HepG2 (cell line): ENCODE results near the gene ACTN1. TPM values are rescaled to one million over a fixed set of nuclear protein-coding genes. Genes with fewer than 3 reads are reported as not detected.

Experiments
- ATAC-seq: fragments of 200-7000 bp; cut with Tn5 transposase; 3 replicates; pipeline ENCODE4 v1.9.1; 2020; ENCODE audit warnings: mild to moderate bottlenecking, moderate library complexity
- BruUV-seq: library from RNA; stranded (reverse); fragments of 400-500 nt; replicated peaks from 2 replicates; lab custom pipeline; 2021; lab: Mats Ljungman, UMichigan
- CTCF ChIA-PET: fragments of 300-600 bp; formaldehyde crosslinking; extraction: SDS; loops from one replicate; lab custom pipeline; 2021; ENCODE audit warnings: low total read pairs, inconsistent platforms, low intra/inter-chr PET ratio; lab: Yijun Ruan, JAX
- POLR2A ChIA-PET: fragments of 350-600 bp; sonication (Branson Sonifier 250); formaldehyde crosslinking; loops from one replicate; lab custom pipeline; 2020; ENCODE audit warnings: antibody characterized with exemption, inconsistent platforms; lab: Yijun Ruan, JAX
- DNase-seq: peaks from one replicate; pipeline ENCODE4 v3.0.0-alpha.2; 2015; ENCODE audit warnings: low spot score
- FAIRE-seq: peaks from 3 replicates; lab custom pipeline; 2011; peaks lifted over from hg19 to GRCh38; lab: Jason Lieb, UNC
- H2AFZ ChIP-seq: one replicate; pipeline ENCODE4 v1.6.1; 2011; ENCODE audit warnings: low read length, inconsistent platforms
- H3K27ac ChIP-seq: fragments of 300-600 bp; 3 replicates; pipeline ENCODE4 v1.8.0; 2011; ENCODE audit warnings: mixed run types, mild to moderate bottlenecking, mixed read lengths, low read length, inconsistent platforms; ENCODE audit not compliant: insufficient read depth; ENCODE audit errors: extremely low read length
- H3K27me3 ChIP-seq, 2 experiments: fragments of 200-600 bp in 1 of 2; 2 replicates in 1 of 2; 3 replicates in 1 of 2; pipeline versions ENCODE4 v1.6.0 to v1.8.0; 2011; ENCODE audit warnings: low read length in 2 of 2, mild to moderate bottlenecking in 2 of 2, moderate library complexity in 2 of 2, inconsistent platforms in 1 of 2; ENCODE audit not compliant: insufficient read depth in 2 of 2, control insufficient read depth in 1 of 2
- H3K36me3 ChIP-seq, 2 experiments: fragments of 200-600 bp in 1 of 2; replicated peaks in 1 of 2; 2 replicates in 1 of 2; 3 replicates in 1 of 2; pipeline versions ENCODE4 v1.5.1 to v1.8.0; 2011; ENCODE audit warnings: low read length in 2 of 2, inconsistent platforms in 1 of 2; ENCODE audit not compliant: insufficient read depth in 2 of 2, control insufficient read depth in 1 of 2
- H3K4me1 ChIP-seq: 2 replicates; pipeline ENCODE4 v1.5.1; 2012; ENCODE audit warnings: low read length, inconsistent platforms; ENCODE audit not compliant: insufficient read depth
- H3K4me2 ChIP-seq: 2 replicates; pipeline ENCODE4 v1.6.0; 2011; ENCODE audit warnings: low read depth, low read length, inconsistent platforms
- H3K4me3 ChIP-seq, 3 experiments: fragments of 200-600 bp in 1 of 3; sonication (generic), shearing (Covaris generic) in 1 of 3; replicated peaks in 1 of 3; 2 replicates each; pipeline ENCODE4 v1.5.1; 2011 to 2016; ENCODE audit warnings: low read length in 3 of 3, inconsistent platforms in 2 of 3, low read depth in 2 of 3, mild to moderate bottlenecking in 2 of 3, control low read depth in 1 of 3, mixed read lengths in 1 of 3; ENCODE audit not compliant: insufficient read depth in 1 of 3
- H3K79me2 ChIP-seq: one replicate; pipeline ENCODE4 v1.6.1; 2011; ENCODE audit warnings: low read length, inconsistent platforms; ENCODE audit not compliant: insufficient read depth
- H3K9ac ChIP-seq: 2 replicates; pipeline ENCODE4 v1.6.0; 2011; ENCODE audit warnings: mild to moderate bottlenecking, low read depth, low read length, inconsistent platforms; ENCODE audit not compliant: insufficient read depth
- H3K9me3 ChIP-seq: 2 replicates; pipeline ENCODE4 v1.5.1; 2012; ENCODE audit warnings: mild to moderate bottlenecking, low read length
- H4K20me1 ChIP-seq: 2 replicates; pipeline ENCODE4 v1.6.0; 2011; ENCODE audit warnings: inconsistent platforms, mild to moderate bottlenecking, low read length, moderate library complexity; ENCODE audit not compliant: insufficient read depth
- JUNB ChIP-seq: sonication (generic); formaldehyde crosslinking; IDR thresholded peaks from 2 replicates; pipeline ENCODE4 v1.8.0; 2022; ENCODE audit warnings: missing genetic modification reagents, mild to moderate bottlenecking, borderline replicate concordance
- NFE2L1 ChIP-seq: sonication (generic); formaldehyde crosslinking; IDR thresholded peaks from 2 replicates; pipeline ENCODE4 v1.4.0; 2020; ENCODE audit warnings: missing genetic modification reagents, mild to moderate bottlenecking, borderline replicate concordance
- NKX3-1 ChIP-seq: sonication (generic); formaldehyde crosslinking; IDR thresholded peaks from 2 replicates; pipeline ENCODE4 v1.5.0; 2020; ENCODE audit warnings: missing genetic modification reagents
- PCBP2 ChIP-seq: fragments of 200-400 bp; formaldehyde crosslinking; optimal IDR thresholded peaks from 2 replicates; pipeline ENCODE3; 2018; ENCODE audit warnings: low read length, low read depth; ENCODE audit not compliant: poor library complexity, severe bottlenecking
- ZFP62 ChIP-seq: sonication (generic); formaldehyde crosslinking; IDR thresholded peaks from 2 replicates; pipeline ENCODE4 v1.4.0; 2020; ENCODE audit warnings: missing genetic modification reagents
- ZNF30 ChIP-seq: sonication (generic); formaldehyde crosslinking; IDR thresholded peaks from 2 replicates; pipeline ENCODE4 v1.5.0; 2020; ENCODE audit warnings: mild to moderate bottlenecking, missing genetic modification reagents
- ZNF335 ChIP-seq: sonication (generic); formaldehyde crosslinking; IDR thresholded peaks from 2 replicates; pipeline ENCODE4 v1.4.0; 2020; ENCODE audit warnings: missing genetic modification reagents
- ZNF460 ChIP-seq: sonication (generic); formaldehyde crosslinking; IDR thresholded peaks from 2 replicates; pipeline ENCODE4 v1.5.1; 2020; ENCODE audit warnings: missing genetic modification reagents, mild to moderate bottlenecking, borderline replicate concordance
- ZSCAN25 ChIP-seq: sonication (generic); formaldehyde crosslinking; IDR thresholded peaks from 2 replicates; pipeline ENCODE4 v1.8.0; 2022; ENCODE audit warnings: mild to moderate bottlenecking, missing genetic modification reagents
- WGBS: methylation state at CpG from one replicate; pipeline ENCODE4 v1.1.6; 2017; ENCODE audit warnings: low lambda C conversion rate; 5-methylcytosine and 5-hydroxymethylcytosine counted together
- in situ Hi-C: cut with HindIII; loops from 2 replicates; pipeline ENCODE4 v1.10.0; 2017; ENCODE audit warnings: low pct_unique_long_range_greater_than_20kb; ENCODE audit not compliant: extremely low pct_ligation_motif_present
- intact Hi-C: fragments of 100-400 bp; cut with micrococcal nuclease; formaldehyde crosslinking; loops from one replicate; pipeline ENCODE4 v1.10.0; 2022; ENCODE audit not compliant: unreplicated experiment
- polyA plus RNA-seq, 8 experiments: library from polyadenylated mRNA; depleted of rRNA in 3 of 8; stranded (reverse) in 7 of 8; unstranded in 1 of 8; fragments of >200 nt; fragmentation: Illumina TruSeq in 4 of 8; extraction: Trizol in 4 of 8; gene quantifications; 2 replicates each; pipeline versions ENCODE4 v1.2.1 to v1.2.3, GENCODE V29; 2011 to 2016; ENCODE audit warnings: low read depth in 4 of 8, missing spikeins in 1 of 8, mixed read lengths in 1 of 8; ENCODE audit not compliant: insufficient read depth in 1 of 8
- total RNA-seq, 5 experiments: library from RNA; depleted of rRNA; stranded (reverse); fragments of >200 nt; fragmentation: Illumina TruSeq; extraction: Trizol; gene quantifications; 2 replicates each; pipeline ENCODE4 v1.2.3, GENCODE V29; 2016; ENCODE audit warnings: low read depth in 1 of 5
- TF ChIP-seq, protein P1 (sequence below): sonication (generic); formaldehyde crosslinking; IDR thresholded peaks from 2 replicates; pipeline ENCODE4 v1.8.0; 2023; ENCODE audit warnings: mild to moderate bottlenecking, missing genetic modification reagents

Gene ACTN1
- total and polyA plus RNA-seq, 2 of the 13 experiments (the other 11 are each of a cell fraction or from before 2014, with no cell fraction given): 58.6 to 162 TPM

DNA sequence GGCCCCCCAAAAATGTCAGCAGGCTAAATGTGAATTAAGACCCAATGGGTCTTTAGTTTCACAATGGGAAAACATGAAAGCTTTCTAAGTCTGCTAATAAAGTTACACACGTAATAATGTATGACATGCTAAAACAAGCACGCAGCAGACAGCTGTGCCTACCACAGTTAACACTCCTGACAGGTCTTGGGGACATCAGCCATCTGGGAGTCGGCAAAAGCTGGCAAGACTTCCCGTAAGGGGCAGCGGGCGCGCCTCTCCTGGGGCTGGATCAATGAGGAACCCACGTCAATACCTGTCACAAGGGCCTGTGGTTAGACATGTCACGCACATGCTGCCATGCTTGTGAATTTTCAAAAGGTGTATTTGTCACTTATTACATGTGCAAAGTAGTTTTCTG lies 45.0 kb downstream of the ACTN1 start:
- in situ Hi-C loops: no loop called here
- no peak for TF ChIP-seq NFE2L1 (CRISPR knock-in tag)
- TF ChIP-seq ZNF30 (CRISPR knock-in tag): no peak
- no peak for TF ChIP-seq ZSCAN25 (CRISPR knock-in tag)
- TF ChIP-seq ZFP62 (CRISPR knock-in tag): no peak
- TF ChIP-seq ZNF460 (CRISPR knock-in tag): no peak
- TF ChIP-seq JUNB: no peak
- TF ChIP-seq NKX3-1 (CRISPR knock-in tag): no peak
- TF ChIP-seq, protein P1, sequence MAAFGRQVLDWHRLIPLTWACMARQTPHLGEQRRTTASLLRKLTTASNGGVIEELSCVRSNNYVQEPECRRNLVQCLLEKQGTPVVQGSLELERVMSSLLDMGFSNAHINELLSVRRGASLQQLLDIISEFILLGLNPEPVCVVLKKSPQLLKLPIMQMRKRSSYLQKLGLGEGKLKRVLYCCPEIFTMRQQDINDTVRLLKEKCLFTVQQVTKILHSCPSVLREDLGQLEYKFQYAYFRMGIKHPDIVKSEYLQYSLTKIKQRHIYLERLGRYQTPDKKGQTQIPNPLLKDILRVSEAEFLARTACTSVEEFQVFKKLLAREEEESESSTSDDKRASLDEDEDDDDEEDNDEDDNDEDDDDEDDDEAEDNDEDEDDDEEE (CRISPR knock-in tag): no peak
- no peak for TF ChIP-seq ZNF335 (CRISPR knock-in tag)
- no peak for TF ChIP-seq PCBP2
- TF ChIP-seq, all 625 proteins: peak for 0
- Histone ChIP-seq H4K20me1 (peaks cover 9% of the 10 kb centered on the region), H3K36me3 (peaks cover 21 to 23% of the 10 kb centered on the region in 2 experiments; a peak in 4 of 5 replicates), H2AFZ (no peak overlapping the region), H3K27ac (no peak overlapping the region), H3K4me2 (no peak overlapping the region), H3K4me3 (no peak overlapping the region), H3K4me1 (peaks cover 68% of the 10 kb centered on the region), H3K9me3 (no peaks in the 10 kb centered on the region), H3K9ac (no peak overlapping the region), H3K27me3 (no peaks in the 10 kb centered on the region), H3K79me2 (peaks cover 93% of the 10 kb centered on the region)
- FAIRE-seq (no peak), DNase-seq (no peak), ATAC-seq (no peak)
- no TSS peak for BruUV-seq
- POLR2A ChIA-PET: no interaction called here
- 100% methylated on average over 8 of the region's 9 CpGs for WGBS
- CTCF ChIA-PET: no interaction called here
- intact Hi-C loops: no loop called here
